Fibroblast of lung (primary cell): ENCODE measurements around the gene MYOM3.

Experiments
- CTCF ChIP-seq, 2 donors: IDR thresholded peaks in 1 of 2; conservative IDR thresholded peaks in 1 of 2; 1 replicate in 1 of 2; 2 replicates in 1 of 2; pipeline ENCODE4 v1.5.1; 2011 to 2012; ENCODE audit warnings: low read length in 2 of 2, control low read depth in 1 of 2, inconsistent platforms in 1 of 2, low read depth in 1 of 2, mild to moderate bottlenecking in 1 of 2
- EZH2 ChIP-seq: IDR thresholded peaks from 2 replicates; pipeline ENCODE4 v1.5.1; 2012; ENCODE audit warnings: low read length, control low read depth, mild to moderate bottlenecking; ENCODE audit errors: missing control alignments

GRCh38 chr1:24125456-24125855, 13.5 kb upstream of the MYOM3 start:
- TF ChIP-seq CTCF (conservative IDR thresholded peaks at IDR 0.05 in 1 of 2, IDR thresholded peaks at IDR 0.05 in 1 of 2; ENCODE audit: low read depth in 1 of 2, low read length in 2 of 2) = no peak
- no peak for TF ChIP-seq EZH2
